GM13977 (cell line): ENCODE results near the gene PPP1R9A.

Experiments
- DNase-seq: peaks from one replicate; pipeline ENCODE4 v3.0.0; 2012; ENCODE audit warnings: low spot score
- in situ Hi-C: fragments of 300-500 bp; cut with MboI; formaldehyde crosslinking; loops from one replicate; pipeline ENCODE4 v1.12.0; 2022; ENCODE audit warnings: low sequenced_read_pairs, low pct_unique_long_range_greater_than_20kb, mixed read lengths, inconsistent platforms; ENCODE audit not compliant: unreplicated experiment
- TF ChIP-seq, protein P1 (sequence below): IDR thresholded peaks from 2 replicates; pipeline ENCODE4 v1.5.1; 2012; ENCODE audit warnings: mild to moderate bottlenecking, control low read depth; ENCODE audit not compliant: insufficient read depth; ENCODE audit errors: extremely low read depth, missing control alignments

The PPP1R9A gene

DNA sequence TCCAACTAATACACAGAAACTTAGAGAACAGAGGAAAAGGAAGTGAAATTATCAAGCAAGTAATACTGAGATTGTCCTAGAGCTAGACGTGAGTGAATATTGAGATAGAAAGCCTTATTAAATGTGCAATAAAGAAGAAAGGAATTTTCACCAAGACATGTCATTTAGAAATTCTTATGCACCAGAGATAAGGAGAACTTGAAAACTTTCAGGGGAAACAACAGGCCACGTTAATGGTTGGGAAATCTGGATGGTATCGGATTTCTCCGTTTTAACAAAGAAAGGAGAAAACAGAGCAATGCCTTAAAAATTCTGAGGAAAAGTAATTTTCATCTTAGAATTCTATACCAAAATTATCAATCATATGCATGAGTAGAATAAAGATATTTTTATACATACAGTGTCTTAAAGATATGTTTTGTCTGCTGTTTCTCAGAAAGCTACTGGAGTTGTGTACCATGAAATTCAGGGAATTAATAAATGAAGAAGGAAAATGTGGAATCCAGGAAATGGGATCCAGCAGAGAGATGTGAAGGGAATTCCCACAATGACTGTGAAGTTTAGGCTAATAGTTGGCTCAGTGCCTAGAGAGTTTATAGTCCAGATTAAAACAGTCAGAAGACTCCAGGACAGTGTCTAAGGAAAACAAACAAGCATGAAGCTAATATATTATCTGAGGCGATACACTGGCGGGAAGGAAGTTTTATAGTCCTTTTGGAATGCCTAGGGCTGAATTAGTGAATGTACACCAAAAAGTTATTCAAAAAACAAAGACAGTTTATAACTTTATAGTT lies 159.5 kb downstream of the PPP1R9A start:
- TF ChIP-seq, protein P1, sequence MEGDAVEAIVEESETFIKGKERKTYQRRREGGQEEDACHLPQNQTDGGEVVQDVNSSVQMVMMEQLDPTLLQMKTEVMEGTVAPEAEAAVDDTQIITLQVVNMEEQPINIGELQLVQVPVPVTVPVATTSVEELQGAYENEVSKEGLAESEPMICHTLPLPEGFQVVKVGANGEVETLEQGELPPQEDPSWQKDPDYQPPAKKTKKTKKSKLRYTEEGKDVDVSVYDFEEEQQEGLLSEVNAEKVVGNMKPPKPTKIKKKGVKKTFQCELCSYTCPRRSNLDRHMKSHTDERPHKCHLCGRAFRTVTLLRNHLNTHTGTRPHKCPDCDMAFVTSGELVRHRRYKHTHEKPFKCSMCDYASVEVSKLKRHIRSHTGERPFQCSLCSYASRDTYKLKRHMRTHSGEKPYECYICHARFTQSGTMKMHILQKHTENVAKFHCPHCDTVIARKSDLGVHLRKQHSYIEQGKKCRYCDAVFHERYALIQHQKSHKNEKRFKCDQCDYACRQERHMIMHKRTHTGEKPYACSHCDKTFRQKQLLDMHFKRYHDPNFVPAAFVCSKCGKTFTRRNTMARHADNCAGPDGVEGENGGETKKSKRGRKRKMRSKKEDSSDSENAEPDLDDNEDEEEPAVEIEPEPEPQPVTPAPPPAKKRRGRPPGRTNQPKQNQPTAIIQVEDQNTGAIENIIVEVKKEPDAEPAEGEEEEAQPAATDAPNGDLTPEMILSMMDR = no peak
- DNase-seq = no peak
- in situ Hi-C loops = no loop called here

DNA sequence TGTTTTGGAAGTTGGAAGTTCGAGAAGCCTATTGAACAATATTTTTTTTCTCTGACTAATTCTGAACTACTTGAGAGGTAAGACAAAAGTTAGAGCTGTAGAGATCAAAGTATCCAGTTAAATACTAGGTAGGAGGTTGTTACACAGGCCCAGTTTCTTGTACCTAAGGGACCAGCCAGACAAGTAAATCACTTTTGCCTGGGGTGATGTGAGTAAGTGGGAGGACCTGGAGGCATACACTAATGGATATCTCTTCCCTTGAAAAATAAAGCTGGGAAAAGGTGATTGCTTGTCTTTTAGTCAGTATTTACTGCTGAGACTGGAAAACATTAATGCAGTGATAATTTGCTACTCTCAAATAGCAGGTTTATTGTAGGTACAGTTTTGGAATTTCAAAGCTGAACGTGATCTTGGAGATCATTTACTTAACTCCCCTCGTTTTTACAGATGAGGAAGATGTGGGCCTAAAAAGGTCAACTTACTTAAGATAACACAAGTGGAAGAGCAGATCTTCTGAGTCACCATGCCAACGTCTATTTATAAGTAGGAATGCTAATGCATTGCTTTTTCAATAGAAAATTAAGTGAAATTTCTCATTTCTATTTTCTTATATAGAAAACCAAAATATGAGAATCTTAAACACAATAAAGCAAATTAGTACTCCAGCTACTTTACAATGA lies 181.3 kb downstream of the PPP1R9A start:
- in situ Hi-C loops = no loop called here
- DNase-seq = no peak
- TF ChIP-seq, protein P1 = no peak

DNA sequence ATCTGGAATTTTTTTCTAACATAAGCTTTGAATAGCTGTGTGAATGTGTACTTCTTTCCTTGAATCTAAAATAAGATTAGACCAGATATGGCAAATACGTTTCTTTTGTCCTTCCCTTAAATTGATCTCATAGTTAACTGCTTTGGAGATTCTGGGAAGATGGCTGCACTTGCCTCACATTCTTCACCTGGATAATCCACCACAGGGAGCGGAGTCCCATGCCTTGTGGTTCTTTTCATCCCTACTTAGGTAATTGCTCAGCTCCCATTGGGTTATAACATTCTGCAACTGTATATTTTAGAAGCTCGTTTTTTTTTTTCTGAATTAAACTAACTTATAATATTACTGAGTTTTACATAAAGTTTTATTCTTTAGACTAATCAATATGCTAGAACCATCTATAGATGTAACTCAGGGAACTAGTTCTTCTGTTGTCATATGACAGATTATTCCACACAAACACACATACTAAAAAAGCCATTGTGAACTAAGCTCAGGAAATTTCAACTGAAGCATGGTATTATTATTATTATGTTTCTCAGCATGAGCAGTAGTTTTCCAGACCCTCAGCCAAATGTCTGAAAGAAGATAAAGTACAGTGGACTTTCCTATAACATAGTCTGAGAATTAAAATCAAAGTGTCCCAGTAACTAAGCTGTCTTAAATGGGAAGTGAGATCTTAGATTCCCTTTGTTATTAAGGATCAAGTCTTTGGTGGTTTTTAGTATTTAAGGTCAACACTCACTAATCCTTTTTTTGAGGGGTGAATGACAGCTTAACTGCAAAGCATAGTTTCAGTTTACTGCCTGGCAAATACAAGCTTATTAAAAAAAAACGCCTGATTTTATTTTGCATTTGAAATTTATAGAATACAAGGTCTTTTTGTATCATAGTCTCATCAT lies 182.3 kb downstream of the PPP1R9A start:
- in situ Hi-C loops = no loop called here
- TF ChIP-seq, protein P1 = no peak
- no peak for DNase-seq

DNA sequence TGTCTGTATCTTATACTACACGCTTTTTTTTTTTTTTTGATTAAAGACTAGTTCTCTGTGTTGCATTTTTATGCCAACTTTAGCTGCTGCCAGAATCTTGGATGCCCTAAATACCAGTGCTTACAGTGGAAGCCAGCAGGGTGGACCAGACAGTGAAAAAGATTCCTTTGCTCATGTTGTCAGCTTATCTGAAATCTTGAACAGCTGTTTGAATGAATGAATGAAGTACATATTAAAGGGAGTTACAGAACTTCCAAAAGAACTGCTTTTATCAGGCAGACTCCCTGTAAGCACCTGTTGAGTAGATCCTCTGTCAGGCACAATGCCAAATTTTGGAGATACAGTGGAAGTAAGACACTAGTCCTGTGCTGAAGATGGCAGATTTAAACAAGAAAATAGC lies 184.9 kb downstream of the PPP1R9A start:
- TF ChIP-seq, protein P1 = no peak
- no peak for DNase-seq
- in situ Hi-C loops = no loop called here

DNA sequence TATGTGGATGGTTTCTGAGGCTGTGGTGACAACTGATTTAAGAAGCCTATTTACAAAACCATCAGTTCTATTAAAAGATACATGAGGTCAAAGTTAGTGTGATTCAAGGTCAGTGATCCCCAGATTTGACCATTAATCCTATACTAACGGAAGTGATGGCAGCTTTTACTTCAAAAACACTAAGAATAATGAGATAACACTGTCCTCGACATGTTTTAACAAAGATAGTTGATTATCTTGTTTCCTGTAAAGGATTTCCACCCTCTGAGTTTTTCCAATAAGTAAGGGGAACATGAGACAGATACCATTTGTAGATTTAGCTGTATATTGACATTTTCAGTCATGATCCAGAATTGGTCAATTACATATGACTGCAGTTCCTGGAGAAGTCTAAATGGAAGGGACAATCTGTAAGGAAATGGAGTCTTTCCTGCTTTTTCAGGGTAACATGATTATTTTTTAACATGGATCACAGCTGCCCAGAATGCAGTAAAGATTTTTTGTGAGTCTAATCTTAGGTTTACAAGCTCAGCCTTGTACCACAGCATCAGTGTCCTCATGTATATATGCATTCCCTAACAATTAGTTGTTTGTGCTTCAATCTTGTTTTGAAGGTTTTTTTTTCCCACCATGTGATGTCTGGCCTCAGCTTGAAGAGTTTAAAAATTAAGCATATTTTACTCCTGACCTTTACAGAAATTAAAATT lies 188.0 kb downstream of the PPP1R9A start:
- TF ChIP-seq, protein P1 = no peak
- in situ Hi-C loops = no loop called here
- no peak for DNase-seq
